ENCODE data around the gene ARMH1.

The ARMH1 gene

GRCh38 chr1:44636083-44636687, 38.3 kb upstream of the ARMH1 start:
- no peak overlapping the region for H3K9ac ChIP-seq (ENCODE audit: low read length)
- H3K27ac ChIP-seq (ENCODE audit: low read length): no peak overlapping the region
- H3K4me3 ChIP-seq (ENCODE audit: low read length): no peak overlapping the region
- H2AFZ ChIP-seq (ENCODE audit: low read length): no peak overlapping the region
- TF ChIP-seq EZH2 (optimal IDR thresholded peaks at IDR 0.05; ENCODE audit: low read depth, low read length) (no peak), CTCF (IDR thresholded peaks at IDR 0.05; ENCODE audit: low read length) (no peak), EZH2phosphoT487 (IDR thresholded peaks at IDR 0.05; ENCODE audit: low read length) (no peak)
- H3K4me2 ChIP-seq (ENCODE audit: low read depth, low read length): no peak overlapping the region
- DNase-seq: no peak
- peaks cover 5% of the 10 kb centered on the region; the same call in 1 of the 2 replicates for H3K36me3 ChIP-seq (replicated peaks; ENCODE audit: insufficient read depth, low read length)
- H3K27me3 ChIP-seq (replicated peaks; ENCODE audit: insufficient read depth, low read length): no peaks in the 10 kb centered on the region
- H3K4me1 ChIP-seq (ENCODE audit: low read length): peaks cover 13% of the 10 kb centered on the region
- H3F3A ChIP-seq (ENCODE audit: insufficient read depth, low read length): no peaks in the 10 kb centered on the region
- no peaks in the 10 kb centered on the region for H3K9me3 ChIP-seq (replicated peaks; ENCODE audit: insufficient read depth, low read length)
- H3K79me2 ChIP-seq (ENCODE audit: low read length): peaks cover 46% of the 10 kb centered on the region
- no peaks in the 10 kb centered on the region for H3K9me2 ChIP-seq (replicated peaks; ENCODE audit: insufficient read depth, low read length)
- H4K20me1 ChIP-seq (ENCODE audit: insufficient read depth, low read length): no peaks in the 10 kb centered on the region

- no peaks in the 10 kb centered on the region for H3K9me3 ChIP-seq (replicated peaks; ENCODE audit: insufficient read depth, low read length)
- H3K27me3 ChIP-seq (replicated peaks; ENCODE audit: insufficient read depth, low read length): no peaks in the 10 kb centered on the region
- H3K9ac ChIP-seq (ENCODE audit: low read length): no peak overlapping the region
- peaks cover 46% of the 10 kb centered on the region for H3K79me2 ChIP-seq (ENCODE audit: low read length)
- no peak overlapping the region for H3K4me3 ChIP-seq (ENCODE audit: low read length)
- no peaks in the 10 kb centered on the region for H3F3A ChIP-seq (ENCODE audit: insufficient read depth, low read length)
- no peaks in the 10 kb centered on the region for H3K9me2 ChIP-seq (replicated peaks; ENCODE audit: insufficient read depth, low read length)
- TF ChIP-seq CTCF (IDR thresholded peaks at IDR 0.05; ENCODE audit: low read length): no peak
- no peak for TF ChIP-seq EZH2 (optimal IDR thresholded peaks at IDR 0.05; ENCODE audit: low read depth, low read length)
- TF ChIP-seq EZH2phosphoT487 (IDR thresholded peaks at IDR 0.05; ENCODE audit: low read length): no peak
- H2AFZ ChIP-seq (ENCODE audit: low read length): no peak overlapping the region
- H4K20me1 ChIP-seq (ENCODE audit: insufficient read depth, low read length): no peaks in the 10 kb centered on the region
- H3K36me3 ChIP-seq (replicated peaks; ENCODE audit: insufficient read depth, low read length): peaks cover 6% of the 10 kb centered on the region; the same call in 1 of the 2 replicates
- peaks cover 10% of the 10 kb centered on the region for H3K4me1 ChIP-seq (ENCODE audit: low read length)
- H3K4me2 ChIP-seq (ENCODE audit: low read depth, low read length): no peak overlapping the region
- no peak for DNase-seq
- no peak overlapping the region for H3K27ac ChIP-seq (ENCODE audit: low read length)
Observed at GRCh38 chr1:44636688-44637598, 37.6 kb upstream of the ARMH1 start.

DNA sequence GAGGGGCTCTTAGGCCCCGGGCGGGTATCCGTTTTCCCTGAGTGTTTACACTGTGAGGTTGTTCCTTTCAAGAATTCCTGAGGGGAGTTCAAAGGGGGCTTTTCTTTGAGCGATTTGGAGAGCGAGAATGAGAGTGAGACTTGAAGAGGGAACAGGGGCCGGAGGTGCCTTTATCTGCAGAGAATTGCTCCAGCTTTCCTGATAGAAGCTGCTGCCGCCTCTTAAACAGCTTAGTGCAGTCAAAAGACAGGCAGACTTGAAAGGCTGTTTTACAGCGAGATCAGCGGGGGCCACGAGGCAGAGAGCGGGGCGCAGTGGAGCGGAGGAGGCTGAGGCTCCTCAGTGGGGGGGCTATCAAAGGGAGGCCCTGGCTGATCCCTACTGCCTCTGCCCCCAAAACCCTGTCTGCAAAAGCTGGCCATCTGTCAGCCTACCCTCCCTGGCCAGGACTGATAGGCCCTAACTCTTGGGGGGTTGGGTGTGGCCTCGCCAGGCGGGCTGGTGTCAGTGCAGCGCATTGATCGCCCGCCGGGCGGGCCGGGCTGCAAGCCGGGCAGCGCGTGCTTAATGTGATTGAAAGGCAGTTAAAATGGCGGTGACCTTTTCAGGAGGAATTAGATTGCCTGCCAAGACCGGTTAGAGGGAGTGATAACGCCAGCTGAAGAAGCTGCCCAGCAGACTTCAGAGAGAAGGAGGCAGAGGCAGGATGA, 36.7 kb upstream of the ARMH1 start:
- peaks cover 7% of the 10 kb centered on the region; the same call in 1 of the 2 replicates for H3K36me3 ChIP-seq (replicated peaks; ENCODE audit: insufficient read depth, low read length)
- H3K4me2 ChIP-seq (ENCODE audit: low read depth, low read length): no peak overlapping the region
- peaks cover 45% of the 10 kb centered on the region for H3K79me2 ChIP-seq (ENCODE audit: low read length)
- TF ChIP-seq CTCF (IDR thresholded peaks at IDR 0.05; ENCODE audit: low read length): no peak
- no peak for TF ChIP-seq EZH2phosphoT487 (IDR thresholded peaks at IDR 0.05; ENCODE audit: low read length)
- no peak for TF ChIP-seq EZH2 (optimal IDR thresholded peaks at IDR 0.05; ENCODE audit: low read depth, low read length)
- H3K9ac ChIP-seq (ENCODE audit: low read length): no peak overlapping the region
- no peaks in the 10 kb centered on the region for H3K9me2 ChIP-seq (replicated peaks; ENCODE audit: insufficient read depth, low read length)
- DNase-seq: no peak
- peaks cover 9% of the 10 kb centered on the region for H3K4me1 ChIP-seq (ENCODE audit: low read length)
- H3K4me3 ChIP-seq (ENCODE audit: low read length): no peak overlapping the region
- no peak overlapping the region for H3K27ac ChIP-seq (ENCODE audit: low read length)
- H4K20me1 ChIP-seq (ENCODE audit: insufficient read depth, low read length): no peaks in the 10 kb centered on the region
- no peak overlapping the region for H2AFZ ChIP-seq (ENCODE audit: low read length)
- H3K27me3 ChIP-seq (replicated peaks; ENCODE audit: insufficient read depth, low read length): no peaks in the 10 kb centered on the region
- no peaks in the 10 kb centered on the region for H3F3A ChIP-seq (ENCODE audit: insufficient read depth, low read length)
- H3K9me3 ChIP-seq (replicated peaks; ENCODE audit: insufficient read depth, low read length): no peaks in the 10 kb centered on the region
